KG1 (cell line): Measurements from ENCODE around the gene WIZ.
A peak's percentile ranks its signal among the peaks of the same experiment; 100 is the strongest.

ENCODE experiments used
- DNase-seq: peaks from one replicate; lab custom pipeline; 2025; lab: John Stamatoyannopoulos, UW

WIZ gene

DNA sequence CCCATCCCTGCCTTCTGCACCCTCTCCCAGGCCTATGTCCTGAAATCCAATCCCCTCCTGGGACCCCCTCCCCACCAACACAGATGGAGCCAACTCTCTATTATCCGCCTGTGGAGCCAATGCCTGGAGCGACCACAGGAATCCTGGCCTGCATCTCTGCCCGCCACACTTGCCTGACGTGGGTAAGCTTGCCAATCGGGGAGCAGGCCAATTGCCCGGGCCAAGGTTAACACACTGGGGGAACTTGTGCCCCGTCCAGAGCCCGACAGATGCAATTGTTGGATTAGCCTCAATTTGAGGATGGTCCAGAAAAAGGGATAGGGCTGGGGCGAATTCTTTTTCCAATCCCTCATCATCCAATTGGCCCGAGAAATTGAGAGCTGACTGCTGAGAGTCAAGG lies 5.9 kb downstream of the WIZ start:
- no peak for DNase-seq

- DNase-seq, result no peak
Observed at GRCh38 chr19:15443325-15443724, 6.4 kb downstream of the WIZ start.

- DNase-seq, result no peak
Observed at GRCh38 chr19:15442142-15442920, 7.4 kb downstream of the WIZ start.

DNA sequence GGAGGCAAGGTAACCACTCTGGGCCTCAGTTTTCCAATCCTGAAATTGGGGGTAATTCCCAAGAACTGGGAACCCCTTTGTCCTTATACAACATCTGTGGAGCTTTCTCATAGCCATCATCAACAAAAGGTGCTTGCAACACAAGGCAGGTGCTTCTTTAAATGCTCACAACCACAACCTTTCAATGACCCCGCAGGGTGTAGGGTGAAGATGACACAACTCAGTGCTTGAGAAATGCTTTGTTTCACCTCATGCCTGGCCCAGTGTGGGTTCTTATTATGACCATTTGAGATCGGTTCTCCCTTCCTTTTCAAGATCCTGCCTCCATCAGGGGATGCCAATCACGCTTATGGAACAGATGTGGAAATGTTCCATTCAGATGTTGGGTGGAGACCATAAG lies 8.4 kb downstream of the WIZ start:
- DNase-seq, result no peak

DNA sequence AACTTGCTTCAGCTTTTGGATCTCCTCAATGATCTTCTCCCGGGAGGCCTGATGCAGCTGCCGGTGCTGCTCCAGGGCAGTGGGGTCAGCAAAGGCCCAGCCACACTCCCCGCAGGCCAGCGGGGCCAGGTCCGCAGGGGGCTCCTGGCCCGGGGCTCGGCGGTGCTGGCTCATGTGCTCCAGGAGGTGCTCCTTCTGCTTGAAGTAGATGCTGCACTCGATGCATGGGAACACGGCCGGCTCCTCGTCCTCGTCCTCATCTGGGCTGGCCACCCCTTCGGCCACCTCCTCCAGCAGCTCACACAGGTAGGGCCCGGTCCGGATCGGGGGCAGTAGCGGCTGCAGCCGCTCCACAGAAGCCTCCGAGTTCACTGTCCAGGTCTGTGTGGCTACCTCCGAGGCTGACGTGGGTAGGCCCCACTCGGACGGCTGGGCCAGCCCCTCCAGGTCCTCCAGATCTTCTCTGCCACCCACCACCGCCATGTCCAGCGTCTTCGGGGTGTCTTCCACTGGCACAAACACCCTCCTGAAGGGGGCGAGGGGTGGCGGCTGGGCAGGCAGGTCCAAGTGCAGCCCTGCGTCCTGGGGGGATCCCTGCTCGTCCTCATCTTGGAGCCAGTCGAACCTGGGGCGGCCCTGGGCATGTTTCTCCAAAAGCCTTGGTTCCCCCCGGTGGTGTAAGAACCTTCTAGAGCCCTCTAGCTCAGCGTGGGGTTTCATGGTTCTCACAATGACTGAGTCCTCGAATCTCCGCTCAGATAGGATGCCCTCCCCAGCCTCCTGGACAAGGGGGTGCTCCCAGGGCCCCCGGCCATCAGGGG lies 9.7 kb downstream of the WIZ start:
- no peak for DNase-seq

- DNase-seq, result no peak
Observed at GRCh38 chr19:15439078-15439799, 10.5 kb downstream of the WIZ start.

GRCh38 chr19:15438577-15438976 lies 11.2 kb downstream of the WIZ start:
- no peak for DNase-seq

DNA sequence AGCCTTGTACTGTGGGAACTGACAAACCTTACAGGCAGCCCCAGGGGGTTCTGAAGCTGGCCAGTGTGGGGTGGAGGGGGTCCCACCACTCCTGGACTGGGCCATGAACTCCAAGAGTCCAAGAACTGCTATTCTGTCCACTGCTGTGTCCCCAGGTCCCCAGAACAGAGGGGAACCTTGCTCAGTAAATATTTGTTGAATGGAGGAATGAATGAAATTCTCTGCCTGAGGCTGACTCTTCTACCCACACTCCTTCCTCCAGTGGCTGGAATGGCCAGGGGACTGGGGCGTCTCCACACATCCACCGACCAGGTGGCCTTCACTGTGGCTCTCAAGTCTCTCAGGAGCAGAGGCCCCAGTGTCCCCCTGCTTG lies 11.6 kb downstream of the WIZ start:
- DNase-seq, result no peak

GRCh38 chr19:15437355-15438123 lies 12.2 kb downstream of the WIZ start:
- DNase-seq, result no peak

DNA sequence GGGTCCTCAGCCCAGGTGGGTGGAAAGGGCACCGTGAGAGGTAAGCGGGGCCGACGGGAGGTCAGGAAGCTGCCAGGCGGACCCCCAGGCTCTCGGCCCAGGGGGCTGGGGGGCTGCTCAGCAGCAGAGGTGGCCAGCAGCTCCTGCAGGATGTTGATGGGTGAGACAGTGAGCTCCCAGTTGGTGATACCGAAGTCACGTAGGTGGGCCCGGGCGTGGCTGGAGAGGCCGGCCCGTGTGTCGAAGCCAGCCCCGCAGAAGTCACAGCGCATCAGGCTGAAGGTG lies 13.0 kb downstream of the WIZ start:
- DNase-seq, result no peak

DNA sequence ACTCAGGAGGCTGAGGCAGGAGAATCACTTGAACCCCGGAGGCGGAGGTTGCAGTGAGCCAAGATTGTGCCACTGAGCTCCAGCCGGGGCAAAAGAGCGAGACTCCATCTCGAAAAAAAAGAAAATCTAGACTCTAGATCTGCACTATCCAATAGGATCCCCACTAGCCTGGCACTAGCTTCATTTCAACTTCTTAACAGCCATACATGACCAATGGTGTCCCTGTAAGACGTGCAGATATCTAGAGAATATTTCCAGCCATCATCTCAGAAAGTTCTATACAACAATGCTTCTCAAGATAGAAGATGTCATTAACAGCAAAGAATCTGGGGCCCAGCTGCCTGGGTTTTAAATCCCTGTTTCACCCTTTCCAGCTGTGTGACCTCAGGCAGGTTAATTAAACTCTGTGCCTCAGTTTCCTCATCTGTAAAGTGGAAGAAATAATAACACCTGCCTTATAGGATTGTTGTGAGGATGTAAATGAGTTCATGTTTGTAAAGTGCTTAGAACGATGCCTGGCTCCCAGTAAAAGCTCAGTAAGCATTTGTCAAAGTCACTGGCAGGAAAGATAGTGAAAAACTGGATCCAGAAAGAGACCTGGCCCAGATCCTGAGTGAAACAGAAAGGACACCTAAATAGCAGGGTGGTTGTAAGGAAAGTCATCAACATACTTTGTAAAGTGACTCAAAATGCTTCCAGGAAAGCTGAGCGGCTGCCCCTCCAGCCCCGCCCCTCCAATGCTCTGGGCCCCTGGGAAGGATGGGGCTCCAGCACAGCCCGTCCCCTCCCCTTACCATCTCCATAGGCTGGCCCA lies 13.5 kb downstream of the WIZ start:
- no peak for DNase-seq

DNA sequence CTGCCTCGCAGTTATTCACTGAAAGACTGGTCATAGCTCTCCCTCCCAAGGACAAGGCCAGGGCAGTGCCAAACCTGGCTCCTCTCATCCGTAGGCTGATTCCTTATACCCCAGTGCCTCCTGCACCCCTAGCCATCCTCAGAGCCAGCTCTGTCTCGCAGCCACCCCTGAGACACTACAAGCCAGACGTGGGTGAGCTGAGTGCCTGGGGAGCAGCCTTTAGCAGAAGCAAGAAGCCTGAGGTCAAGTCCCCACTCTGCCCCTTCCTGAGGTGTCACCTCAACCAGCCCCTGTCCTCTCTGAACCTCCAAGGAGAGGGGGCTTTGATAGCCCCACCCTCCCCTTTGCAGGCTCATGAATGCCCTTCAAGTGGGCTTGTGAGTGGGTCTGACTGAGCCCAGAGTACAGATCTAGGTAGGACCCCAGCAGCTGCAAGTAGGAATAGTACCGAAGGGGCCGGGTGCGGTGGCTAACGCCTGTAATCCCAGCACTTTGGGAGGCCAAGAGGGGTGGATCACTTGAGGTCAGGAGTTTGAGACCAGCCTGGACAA lies 16.2 kb downstream of the WIZ start:
- no peak for DNase-seq

GRCh38 chr19:15432629-15433518 lies 16.9 kb downstream of the WIZ start:
- peak; percentile 73 for DNase-seq

DNA sequence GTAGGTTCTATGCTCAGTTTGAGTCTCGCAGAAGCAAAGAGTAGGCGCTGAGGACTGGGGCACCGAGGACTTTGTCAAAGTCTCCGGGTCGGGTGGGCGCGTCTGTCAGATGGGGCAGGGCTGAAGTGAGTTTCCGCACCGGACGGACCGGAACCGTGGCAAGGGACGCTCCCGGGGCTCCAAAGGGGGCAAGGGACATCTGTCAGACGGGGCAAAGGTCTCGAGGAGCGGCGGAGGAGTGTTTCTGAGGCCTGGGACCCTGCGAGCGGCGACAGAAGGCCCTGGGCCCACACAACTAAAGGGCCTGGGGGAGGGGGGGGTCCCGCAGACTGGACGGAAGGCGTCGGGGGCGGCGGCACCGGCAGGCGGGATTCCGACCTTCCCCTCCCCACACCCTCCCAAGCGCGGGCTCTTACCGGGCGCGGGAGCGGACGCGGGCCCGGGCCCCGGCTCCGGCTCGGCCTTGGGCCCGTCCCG lies 17.7 kb downstream of the WIZ start:
- DNase-seq, result no peak

GRCh38 chr19:15431396-15432017 lies 18.2 kb downstream of the WIZ start:
- no peak for DNase-seq

GRCh38 chr19:15430526-15431120 lies 19.1 kb downstream of the WIZ start:
- no peak for DNase-seq

GRCh38 chr19:15429825-15430467 lies 19.8 kb downstream of the WIZ start:
- DNase-seq, result no peak
